NCI-H774 (cell line): ENCODE results near the gene OR6A2.
"Not testable (repeated sequence)": the region's sequence is repeated elsewhere in the genome, so short reads cannot be mapped to it uniquely, and the experiment has no call there.

ENCODE experiments used
- DNase-seq: peaks from one replicate; lab custom pipeline; 2025; lab: John Stamatoyannopoulos, UW

Gene OR6A2

DNA sequence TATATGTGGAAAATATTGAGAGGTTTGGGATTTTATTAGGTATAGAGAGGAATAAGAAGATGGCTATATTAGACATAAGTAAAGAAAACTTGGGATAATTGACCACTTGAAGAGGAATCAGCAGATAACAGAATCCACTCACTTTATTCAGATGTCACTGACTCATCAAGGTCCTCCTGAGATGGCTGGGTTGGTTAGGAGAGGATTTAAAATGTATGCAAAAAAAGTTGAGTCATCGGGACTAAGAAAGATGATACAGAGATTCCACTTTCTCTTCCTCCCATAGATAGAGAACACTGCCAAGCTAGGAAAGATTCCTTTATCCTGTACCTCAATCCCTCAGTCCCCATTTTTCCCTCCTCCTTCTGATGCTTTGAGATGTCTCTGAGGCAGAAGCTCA lies at the start of gene OR6A2:
Gene OR6A2 (minus strand): TSS at position 288 of the 400 bp plus-strand sequence. CDS start 3,981 bp downstream, outside the sequence.
- no peak for DNase-seq

GRCh38 chr11:6845383-6845782 lies 45.9 kb upstream of the OR6A2 start, which contains the start of gene OR10A5:
TSS of gene OR10A5 (plus strand) at chr11:6845683. CDS start at chr11:6845683, 0 bp downstream.
- no peak for DNase-seq

- no peak for DNase-seq
Measured at GRCh38 chr11:6844356-6844755, 44.9 kb upstream of the OR6A2 start.

GRCh38 chr11:6843670-6844069 lies 44.2 kb upstream of the OR6A2 start:
- DNase-seq = no peak

- DNase-seq = no peak
Measured at GRCh38 chr11:6841694-6842093, 42.2 kb upstream of the OR6A2 start.

GRCh38 chr11:6834021-6834420 lies 34.5 kb upstream of the OR6A2 start:
- DNase-seq = no peak

DNA sequence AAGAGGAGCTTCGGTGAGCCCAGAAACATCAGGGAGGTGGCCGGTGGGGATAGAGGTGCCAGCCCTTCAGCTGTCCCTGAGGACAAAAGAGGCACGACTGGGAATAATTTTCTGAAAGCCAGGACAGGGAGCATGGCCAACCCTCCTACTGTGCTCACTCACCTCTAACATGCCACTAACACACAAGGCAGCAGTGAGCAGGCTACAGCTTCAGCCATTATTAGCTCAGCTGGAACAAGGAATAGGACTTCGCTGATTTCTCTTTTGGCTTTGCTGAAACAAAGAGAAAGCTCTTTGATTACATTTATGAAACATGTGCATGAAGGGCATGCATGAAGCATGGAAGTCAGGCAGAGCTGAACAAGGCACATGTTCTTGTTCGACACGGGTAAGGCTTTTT lies 33.9 kb upstream of the OR6A2 start:
- no peak for DNase-seq

GRCh38 chr11:6828103-6828502 lies 28.6 kb upstream of the OR6A2 start:
- DNase-seq = no peak

- no peak for DNase-seq
Measured at GRCh38 chr11:6825231-6825744, 25.8 kb upstream of the OR6A2 start.

DNA sequence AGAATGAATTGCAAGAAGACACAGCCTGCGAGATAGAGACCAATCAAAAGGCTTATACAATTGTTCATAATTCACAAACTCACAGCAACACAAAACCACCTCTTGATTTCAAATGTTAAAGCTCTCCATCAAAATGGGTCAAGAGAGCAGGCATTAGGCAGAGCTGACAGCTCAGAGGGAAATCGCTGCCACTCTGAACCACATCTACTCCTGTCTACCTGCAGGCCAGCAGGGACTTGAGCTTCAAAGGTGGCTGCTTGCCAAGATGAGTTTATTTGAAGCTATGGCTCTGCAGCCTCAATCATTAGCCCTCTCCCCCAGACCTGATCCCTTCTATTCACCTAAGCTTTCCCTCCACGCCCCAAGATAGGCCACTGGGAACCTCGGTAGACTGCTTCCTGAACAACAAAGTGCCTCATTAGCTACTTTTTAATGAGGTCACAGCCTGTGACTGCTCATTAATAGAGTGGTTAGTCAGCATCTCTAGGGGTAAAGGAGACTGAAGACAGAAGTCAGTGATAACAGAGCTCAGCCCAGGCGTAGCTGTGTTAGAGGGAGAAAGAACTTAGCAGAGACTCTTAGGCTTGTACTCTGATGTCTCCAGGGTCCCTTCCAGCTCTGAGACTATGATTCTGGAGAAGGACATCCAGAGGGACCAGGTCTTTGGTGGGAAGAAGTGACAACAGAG lies 24.8 kb upstream of the OR6A2 start:
- no peak for DNase-seq

GRCh38 chr11:6818967-6819366 lies 19.5 kb upstream of the OR6A2 start:
- DNase-seq = no peak

GRCh38 chr11:6817694-6818093 lies 18.2 kb upstream of the OR6A2 start:
- no peak for DNase-seq

GRCh38 chr11:6813656-6814055 lies 14.2 kb upstream of the OR6A2 start:
- DNase-seq = no peak

GRCh38 chr11:6812390-6813005 lies 13.0 kb upstream of the OR6A2 start:
- DNase-seq = peak; percentile 43

DNA sequence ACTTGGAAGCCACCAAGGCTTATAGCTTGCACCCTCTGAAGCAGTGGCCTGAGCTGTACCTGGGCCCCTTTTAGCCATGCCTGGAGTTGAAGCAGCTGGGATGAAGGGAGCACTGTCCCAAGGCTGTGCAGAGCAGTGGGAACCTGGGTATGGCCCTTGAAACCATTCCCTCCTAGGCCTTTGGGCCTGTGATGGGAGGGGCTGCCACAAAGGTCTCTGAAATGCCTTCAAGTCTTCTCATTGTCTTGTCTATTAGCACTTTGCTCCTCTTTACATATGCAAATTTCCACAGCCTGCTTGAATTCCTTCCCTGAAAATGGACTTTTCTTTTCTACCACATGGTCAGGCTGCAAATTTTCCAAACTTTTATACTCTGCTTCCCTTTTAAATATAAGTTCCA lies 1.6 kb upstream of the OR6A2 start:
- not testable (repeated sequence) for DNase-seq

GRCh38 chr11:6794639-6795038 lies 4.8 kb downstream of the OR6A2 start:
- no peak for DNase-seq

DNA sequence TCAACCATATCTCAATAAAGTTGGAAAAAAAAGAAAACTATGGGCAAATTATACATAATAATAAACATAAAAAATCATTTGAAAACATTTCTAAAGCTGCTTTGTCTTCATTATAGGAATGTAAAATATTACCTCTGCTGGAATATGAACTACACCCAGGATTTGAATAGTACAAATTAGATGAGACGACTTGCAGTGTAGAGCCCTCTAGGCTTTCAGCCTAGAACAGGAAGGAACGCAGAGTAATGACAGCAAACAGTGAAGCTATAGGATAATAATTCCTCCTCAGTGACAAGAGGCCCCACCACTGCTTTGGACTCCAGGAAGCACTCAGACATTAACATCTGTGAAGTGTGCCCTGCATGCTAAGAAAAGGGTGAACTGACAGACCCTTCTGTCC lies 8.9 kb downstream of the OR6A2 start:
- no peak for DNase-seq

GRCh38 chr11:6782720-6783119 lies 16.8 kb downstream of the OR6A2 start, which contains the start of gene OR2AG1:
TSS of gene OR2AG1 (plus strand) at chr11:6783020. CDS start at chr11:6785038, 2,018 bp downstream.
- no peak for DNase-seq

DNA sequence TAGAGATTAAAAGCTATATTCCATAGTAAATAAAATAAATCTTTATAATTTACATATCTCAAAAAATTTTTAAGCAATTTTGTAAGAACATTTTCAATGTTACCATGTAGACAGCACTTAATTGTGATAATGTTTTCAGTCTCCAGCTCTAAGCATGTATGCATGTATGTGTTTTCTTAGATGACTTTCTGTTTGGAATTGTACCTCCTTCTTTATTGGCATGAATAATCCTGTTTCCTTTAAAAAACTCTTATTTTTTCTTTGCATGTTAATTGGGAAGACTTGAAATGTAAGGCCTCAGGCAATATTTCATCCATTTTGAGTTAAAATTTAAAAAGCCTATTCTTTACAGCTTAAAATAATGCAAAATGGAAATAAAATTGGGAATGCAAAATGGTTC lies 18.7 kb downstream of the OR6A2 start:
- DNase-seq = no peak

DNA sequence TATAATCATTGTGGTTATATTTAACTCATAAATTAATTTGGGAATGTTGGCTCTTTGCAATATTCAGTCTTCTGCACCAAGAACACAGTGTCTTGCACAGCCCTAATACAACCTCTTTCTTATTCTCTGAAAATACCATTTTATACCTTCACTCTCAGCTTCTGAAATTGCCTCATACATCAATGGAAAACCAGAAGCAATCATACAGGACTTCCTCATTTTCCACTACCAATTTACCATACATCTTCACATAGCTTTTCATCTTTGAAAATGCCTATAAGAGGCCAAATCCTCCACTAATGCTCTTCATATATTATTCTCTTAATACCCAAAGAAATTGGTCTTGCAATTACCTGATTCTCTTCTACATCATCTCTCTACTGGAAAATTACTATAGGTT lies 21.0 kb downstream of the OR6A2 start:
- DNase-seq = no peak

DNA sequence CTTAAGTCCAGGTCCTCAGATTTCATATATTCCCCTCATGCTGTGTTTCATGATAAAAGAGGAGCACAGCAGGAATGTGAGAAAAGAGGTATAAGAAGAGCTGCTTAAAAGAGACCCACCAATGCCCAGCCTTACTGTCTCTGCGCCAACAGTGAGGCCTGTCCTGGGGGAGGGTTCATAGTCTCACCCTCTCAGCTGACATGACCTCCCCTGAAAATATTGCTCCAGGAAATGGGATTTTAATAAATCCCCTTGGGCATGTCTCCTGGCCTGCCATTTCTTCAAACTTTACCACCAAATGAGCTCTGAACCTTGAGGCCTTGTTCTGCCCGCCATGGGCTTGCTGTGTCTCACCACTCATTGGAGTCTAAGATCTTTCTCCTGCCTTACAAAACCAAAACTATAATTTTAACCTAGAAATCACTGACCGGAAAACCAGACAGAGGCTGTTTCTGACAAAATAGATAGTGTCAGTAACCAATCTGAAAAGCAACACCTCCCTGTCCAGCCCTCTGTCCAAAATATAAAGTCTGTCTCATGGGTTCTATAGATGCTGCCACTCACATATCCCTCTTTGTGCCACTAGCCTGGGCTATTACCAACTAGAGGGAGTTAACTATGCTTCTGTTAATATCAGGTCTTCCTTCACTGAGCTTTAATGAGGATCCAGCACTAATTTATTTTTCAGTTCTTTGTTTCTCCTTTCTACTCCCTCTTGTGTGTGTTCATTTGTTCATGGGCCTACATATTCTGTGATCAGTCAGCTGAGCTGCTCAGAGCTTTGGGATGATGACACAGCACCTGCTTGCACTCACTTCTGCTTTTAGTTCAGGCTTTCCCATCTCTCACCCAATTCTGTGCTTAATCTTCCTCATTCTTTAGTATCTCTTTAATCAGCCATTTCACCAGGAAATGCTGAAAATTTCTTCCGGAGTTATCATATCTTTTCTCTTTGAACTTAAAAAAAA lies 27.3 kb downstream of the OR6A2 start, which contains the start of gene OR2AG2:
Gene OR2AG2 (minus strand): TSS at position 51 of the 968 bp plus-strand sequence. CDS start 3,019 bp downstream, outside the sequence.
- DNase-seq = no peak

DNA sequence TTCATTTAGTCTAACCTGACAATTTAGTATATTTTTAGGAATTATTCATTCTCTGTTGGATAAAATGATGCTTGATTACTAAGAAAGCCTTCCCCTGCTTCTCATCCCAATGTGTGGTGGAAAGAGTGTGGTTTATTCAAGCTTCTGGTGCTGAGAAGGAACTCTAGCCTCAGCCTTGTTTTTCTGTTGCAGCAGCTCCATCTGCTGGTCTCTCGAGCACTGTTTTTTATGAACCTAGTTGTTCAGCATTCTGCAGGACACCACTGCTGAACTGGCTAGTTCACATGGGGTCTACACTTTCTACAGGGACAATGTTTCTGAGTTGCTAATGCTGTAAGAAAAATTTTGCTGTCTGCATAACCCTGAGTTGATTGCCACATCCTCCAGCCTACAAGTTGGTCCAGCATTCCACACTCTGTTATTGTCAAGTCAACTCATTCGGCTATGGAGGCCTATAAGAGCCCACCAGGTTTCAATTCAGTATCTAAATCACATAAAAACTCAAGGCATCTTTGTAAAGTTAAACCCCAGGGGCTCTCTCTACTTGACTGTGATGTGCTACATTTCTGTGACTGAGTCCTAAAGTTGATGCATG lies 42.0 kb downstream of the OR6A2 start:
- peak; percentile 12 for DNase-seq
